KOPT-K1 (cell line): Measurements from ENCODE around the gene INPP5K.
A peak's percentile ranks its signal among the peaks of the same experiment; 100 is the strongest.

Experiments
- H3K27ac ChIP-seq: fragments of 200-600 bp; sonication (generic); 2 replicates; pipeline ENCODE4 v1.5.1; 2016; ENCODE audit warnings: antibody characterized with exemption, mild to moderate bottlenecking, low read depth, low read length; ENCODE audit not compliant: poor library complexity, severe bottlenecking
- H3K36me3 ChIP-seq: fragments of 200-600 bp; sonication (generic); 2 replicates; pipeline ENCODE4 v1.5.1; 2017; ENCODE audit warnings: antibody characterized with exemption, mild to moderate bottlenecking, low read length, moderate library complexity; ENCODE audit not compliant: insufficient read depth
- H3K9me3 ChIP-seq: fragments of 200-600 bp; sonication (generic); 2 replicates; pipeline ENCODE4 v1.5.1; 2017; ENCODE audit warnings: antibody characterized with exemption, low read length, mild to moderate bottlenecking; ENCODE audit not compliant: insufficient read depth, poor library complexity, severe bottlenecking

The INPP5K gene

GRCh38 chr17:1471911-1472821 lies 44.2 kb downstream of the INPP5K start:
- Histone ChIP-seq H3K27ac (no peak overlapping the region), H3K9me3 (peaks cover 5% of the 10 kb centered on the region), H3K36me3 (peaks cover 20% of the 10 kb centered on the region)

- H3K36me3 ChIP-seq: peaks cover 20% of the 10 kb centered on the region
Measured at GRCh38 chr17:1471490-1471889, 44.9 kb downstream of the INPP5K start.

GRCh38 chr17:1470755-1471462 lies 45.5 kb downstream of the INPP5K start:
- Histone ChIP-seq H3K9me3 (peaks cover 5% of the 10 kb centered on the region), H3K36me3 (peaks cover 20% of the 10 kb centered on the region), H3K27ac (no peak overlapping the region)

More at GRCh38 chr17:1471490-1471889, 44.9 kb downstream of the INPP5K start:
- no peak overlapping the region for H3K27ac ChIP-seq
- H3K9me3 ChIP-seq: peaks cover 5% of the 10 kb centered on the region

- Histone ChIP-seq H3K27ac (no peak overlapping the region), H3K36me3 (peaks cover 20% of the 10 kb centered on the region; the same call in 1 of the 2 replicates), H3K9me3 (peaks cover 5% of the 10 kb centered on the region)
Measured at GRCh38 chr17:1470071-1470754, 46.2 kb downstream of the INPP5K start.

- Histone ChIP-seq H3K27ac (no peak overlapping the region), H3K9me3 (peaks cover 5% of the 10 kb centered on the region), H3K36me3 (peaks cover 20% of the 10 kb centered on the region; the same call in 1 of the 2 replicates)
Measured at GRCh38 chr17:1469231-1469852, 47.1 kb downstream of the INPP5K start.

- Histone ChIP-seq H3K27ac (no peak overlapping the region), H3K9me3 (peaks cover 5% of the 10 kb centered on the region), H3K36me3 (peaks cover 20% of the 10 kb centered on the region; the same call in 1 of the 2 replicates)
Measured at GRCh38 chr17:1467898-1468492, 48.4 kb downstream of the INPP5K start.

- Histone ChIP-seq H3K27ac (no peak overlapping the region), H3K36me3 (peaks cover 20% of the 10 kb centered on the region; the same call in 1 of the 2 replicates), H3K9me3 (peaks cover 5% of the 10 kb centered on the region)
Measured at GRCh38 chr17:1467258-1467657, 49.2 kb downstream of the INPP5K start.

GRCh38 chr17:1464186-1464585 lies 52.2 kb downstream of the INPP5K start:
- Histone ChIP-seq H3K27ac (no peak overlapping the region), H3K36me3 (peaks cover 12% of the 10 kb centered on the region; the same call in 1 of the 2 replicates)

GRCh38 chr17:1462164-1463112 lies 54.0 kb downstream of the INPP5K start:
- Histone ChIP-seq H3K27ac (no peak overlapping the region), H3K9me3 (no peaks in the 10 kb centered on the region), H3K36me3 (no peaks in the 10 kb centered on the region; the same call in 1 of the 2 replicates)

More at GRCh38 chr17:1464186-1464585, 52.2 kb downstream of the INPP5K start:
- peaks cover 5% of the 10 kb centered on the region for H3K9me3 ChIP-seq

- no peaks in the 10 kb centered on the region for H3K9me3 ChIP-seq
- H3K27ac ChIP-seq: no peak overlapping the region
- H3K36me3 ChIP-seq: no peaks in the 10 kb centered on the region
Measured at GRCh38 chr17:1461198-1461944, 55.0 kb downstream of the INPP5K start.

GRCh38 chr17:1460233-1460632 lies 56.2 kb downstream of the INPP5K start:
- Histone ChIP-seq H3K9me3 (no peaks in the 10 kb centered on the region), H3K36me3 (no peaks in the 10 kb centered on the region), H3K27ac (no peak overlapping the region)

GRCh38 chr17:1455797-1456599 lies 60.4 kb downstream of the INPP5K start, which contains the start of gene CRK:
Gene CRK (minus strand): TSS chr17:1456232. CDS start chr17:1456117, 115 bp downstream.
- peak within 1 kb of the TSS; percentile 84 for H3K27ac ChIP-seq
- H3K36me3 ChIP-seq: peaks cover 28% of the 10 kb centered on the region
- H3K9me3 ChIP-seq: no peaks in the 10 kb centered on the region
